Measurements from ENCODE around the gene NUDT4.
"Not testable (repeated sequence)": the region's sequence is repeated elsewhere in the genome, so short reads cannot be mapped to it uniquely, and the experiment has no call there.

The NUDT4 gene

GRCh38 chr12:93402333-93403311, 24.9 kb downstream of the NUDT4 start:
- FAIRE-seq, result no peak

DNA sequence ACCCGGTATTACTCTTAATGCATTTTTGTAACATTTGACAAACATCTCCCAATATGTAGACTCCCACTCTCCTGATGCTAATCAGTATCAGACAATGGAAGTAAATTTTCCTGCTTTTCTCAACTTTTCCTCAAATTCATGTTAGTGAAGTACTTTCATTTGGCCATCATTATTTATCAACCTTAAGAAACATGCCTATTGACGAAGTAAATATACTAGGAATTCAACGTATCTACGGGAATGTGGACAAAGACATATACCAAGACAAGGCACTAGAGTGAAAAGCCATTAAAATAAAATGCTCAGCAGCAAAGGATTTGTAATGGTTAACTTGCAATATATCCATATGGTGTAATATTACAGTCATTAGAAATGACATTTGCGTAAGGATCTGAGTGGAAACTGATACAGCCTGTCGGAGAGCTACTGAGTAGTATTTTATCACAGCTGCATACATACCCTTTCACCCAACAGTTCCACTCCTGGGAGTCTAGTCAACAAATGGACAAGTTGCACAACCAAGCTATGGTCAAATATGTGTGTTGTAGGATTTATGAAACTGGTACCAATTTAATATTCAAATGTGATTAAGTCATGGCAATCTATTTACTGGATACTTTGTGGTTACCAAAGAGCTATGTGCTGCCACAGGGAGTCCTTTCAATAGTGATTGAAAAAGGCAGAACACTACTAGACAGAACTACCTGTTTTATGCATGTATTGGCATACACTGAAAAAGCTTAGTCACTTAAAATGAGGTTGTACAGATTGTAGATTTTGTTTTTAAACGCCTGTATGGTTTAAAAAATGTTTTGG, 26.5 kb downstream of the NUDT4 start:
- no peak for FAIRE-seq

GRCh38 chr12:93404961-93405849, 27.5 kb downstream of the NUDT4 start:
- FAIRE-seq, result no peak

DNA sequence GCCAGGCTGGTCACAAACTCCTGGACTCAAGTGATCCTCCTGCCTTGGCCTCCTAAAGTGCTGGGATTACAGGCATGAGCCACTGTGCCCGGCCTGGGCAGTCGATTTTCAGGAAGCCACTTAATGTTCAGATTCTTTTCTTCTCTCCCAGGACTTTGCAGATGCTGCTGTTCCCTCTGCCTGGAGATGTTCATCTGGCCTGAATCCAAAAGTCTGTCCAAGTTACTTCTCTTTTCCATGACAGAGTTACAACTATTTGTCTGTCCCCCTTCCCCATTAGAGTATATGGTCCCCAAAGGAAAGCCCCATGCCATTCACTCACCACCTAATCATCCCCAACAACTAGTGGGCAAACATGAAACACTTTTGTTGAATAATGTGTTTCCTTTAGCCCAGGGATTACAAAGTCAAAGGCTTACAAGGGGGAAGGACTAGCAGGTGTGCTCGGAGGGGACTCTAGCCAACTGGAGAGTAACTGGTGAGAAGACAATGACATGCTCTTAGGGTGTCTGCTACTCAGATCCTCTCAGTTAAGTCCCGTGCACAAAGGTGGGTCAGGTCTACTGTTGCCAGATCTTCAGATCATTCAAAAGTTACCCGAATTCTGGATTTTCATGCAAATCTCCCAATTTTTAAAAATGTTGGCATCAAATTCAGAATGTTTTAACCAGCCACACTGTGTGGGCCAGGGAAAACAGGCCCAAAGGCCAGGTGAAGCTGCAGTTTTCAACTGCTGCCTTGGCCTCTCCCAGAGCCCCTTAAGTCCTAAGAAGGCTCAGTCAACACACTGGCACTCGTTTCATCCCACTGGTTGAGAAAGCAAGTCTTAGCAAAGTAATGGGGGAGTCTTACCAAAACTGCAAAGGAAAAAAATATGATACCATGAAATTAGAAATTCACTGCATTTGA, 29.6 kb downstream of the NUDT4 start:
- no peak for FAIRE-seq

- FAIRE-seq, result no peak
Measured at GRCh38 chr12:93407963-93408283, 30.2 kb downstream of the NUDT4 start.

GRCh38 chr12:93408813-93409212, 31.1 kb downstream of the NUDT4 start:
- no peak for FAIRE-seq

DNA sequence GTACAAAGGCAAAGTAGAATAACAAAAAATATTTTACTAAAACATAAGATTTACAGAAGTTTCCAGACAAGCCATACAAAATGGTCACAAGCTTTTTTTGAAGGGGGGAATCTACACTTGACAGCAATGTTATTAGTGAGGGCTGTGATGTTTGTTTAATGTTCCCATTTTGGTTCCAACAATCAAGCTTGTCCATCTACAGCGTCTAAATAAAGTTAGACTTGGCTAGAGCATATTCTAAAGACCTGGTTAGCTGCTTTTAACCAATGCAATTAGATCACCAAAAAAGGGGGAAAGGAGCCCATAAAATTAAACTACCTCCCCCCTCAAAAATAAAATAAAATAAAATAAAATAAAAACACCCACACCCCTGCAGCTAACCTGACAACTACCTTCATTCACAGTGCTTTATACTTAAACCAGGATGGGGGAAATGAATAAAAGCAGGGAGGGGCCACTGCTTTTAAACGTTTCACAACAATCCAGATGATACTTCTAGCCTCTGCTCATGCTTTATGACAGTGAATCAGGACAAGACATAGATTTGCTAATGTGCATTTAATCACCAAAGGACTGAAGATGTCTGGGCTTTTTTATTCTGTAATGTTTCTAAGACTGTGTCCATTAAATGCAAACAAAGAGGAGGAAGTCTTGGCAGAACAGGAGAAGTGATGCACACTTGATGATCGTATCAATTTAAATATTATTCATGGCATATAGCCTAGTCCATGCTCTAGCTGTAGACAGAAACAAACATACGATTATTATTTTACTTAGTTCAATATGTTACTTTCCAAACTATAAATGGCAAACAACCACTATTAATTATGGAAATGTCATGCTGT, 31.8 kb downstream of the NUDT4 start:
- not testable (repeated sequence) for FAIRE-seq

- not testable (repeated sequence) for FAIRE-seq
Measured at GRCh38 chr12:93411060-93411459, 33.3 kb downstream of the NUDT4 start.

GRCh38 chr12:93412396-93412795, 34.7 kb downstream of the NUDT4 start:
- FAIRE-seq, result not testable (repeated sequence)

DNA sequence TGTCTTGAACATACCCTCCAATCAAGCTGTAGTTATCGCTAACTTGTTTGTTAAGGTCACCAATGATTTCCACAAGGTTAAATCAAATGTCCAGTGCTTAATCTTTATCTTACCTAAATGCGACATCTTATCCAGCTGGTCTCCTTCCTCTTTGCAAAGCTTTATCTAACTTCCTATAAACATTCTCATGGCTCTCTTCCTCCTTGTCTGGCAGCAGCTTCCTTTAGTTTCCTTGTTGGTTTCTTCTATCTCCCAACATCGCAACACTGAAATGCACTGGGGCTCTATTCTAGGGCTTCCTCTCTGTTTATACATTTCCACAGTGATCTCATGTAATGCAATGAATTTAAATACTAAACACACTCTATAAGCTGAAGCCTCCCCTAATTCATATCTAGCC, 35.3 kb downstream of the NUDT4 start:
- FAIRE-seq, result no peak

DNA sequence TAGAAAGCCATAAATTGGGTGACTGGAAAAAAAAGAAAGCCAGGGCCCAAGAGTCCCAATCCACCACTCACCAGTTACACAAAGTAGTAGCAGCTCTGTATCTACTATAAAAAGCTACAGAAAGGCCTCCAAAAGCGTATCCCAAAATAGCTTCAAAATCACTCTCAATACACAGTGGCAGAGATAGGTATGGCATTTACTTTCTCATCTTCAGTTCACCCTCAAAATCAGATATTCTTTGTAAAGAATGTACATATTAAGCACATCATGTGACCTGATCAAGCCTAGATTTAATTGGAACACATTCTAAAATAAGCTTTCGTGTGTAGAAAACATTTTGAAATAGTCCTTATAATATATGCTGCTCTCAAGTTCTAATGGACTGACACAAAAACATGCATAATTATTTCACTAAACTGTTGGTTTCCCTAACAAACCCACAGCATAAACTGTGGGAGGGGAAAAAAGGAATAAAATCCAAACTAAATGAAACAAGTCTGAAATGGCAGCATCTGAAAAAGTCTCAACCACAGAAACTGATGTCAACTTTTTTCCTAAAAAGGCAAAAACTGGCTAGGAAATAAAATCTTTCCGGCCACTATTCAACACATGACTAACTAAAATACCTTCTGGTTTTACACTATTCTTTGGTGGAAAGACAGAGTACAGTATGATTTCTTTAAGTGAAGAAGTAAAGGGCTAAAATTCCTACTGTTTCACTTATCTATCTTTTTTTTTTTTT, 38.2 kb downstream of the NUDT4 start:
- FAIRE-seq, result no peak

- no peak for FAIRE-seq
Measured at GRCh38 chr12:93417967-93418480, 40.3 kb downstream of the NUDT4 start.

GRCh38 chr12:93419388-93420034, 41.8 kb downstream of the NUDT4 start:
- FAIRE-seq, result peak; percentile 41

GRCh38 chr12:93422050-93422449, 44.3 kb downstream of the NUDT4 start:
- no peak for FAIRE-seq

DNA sequence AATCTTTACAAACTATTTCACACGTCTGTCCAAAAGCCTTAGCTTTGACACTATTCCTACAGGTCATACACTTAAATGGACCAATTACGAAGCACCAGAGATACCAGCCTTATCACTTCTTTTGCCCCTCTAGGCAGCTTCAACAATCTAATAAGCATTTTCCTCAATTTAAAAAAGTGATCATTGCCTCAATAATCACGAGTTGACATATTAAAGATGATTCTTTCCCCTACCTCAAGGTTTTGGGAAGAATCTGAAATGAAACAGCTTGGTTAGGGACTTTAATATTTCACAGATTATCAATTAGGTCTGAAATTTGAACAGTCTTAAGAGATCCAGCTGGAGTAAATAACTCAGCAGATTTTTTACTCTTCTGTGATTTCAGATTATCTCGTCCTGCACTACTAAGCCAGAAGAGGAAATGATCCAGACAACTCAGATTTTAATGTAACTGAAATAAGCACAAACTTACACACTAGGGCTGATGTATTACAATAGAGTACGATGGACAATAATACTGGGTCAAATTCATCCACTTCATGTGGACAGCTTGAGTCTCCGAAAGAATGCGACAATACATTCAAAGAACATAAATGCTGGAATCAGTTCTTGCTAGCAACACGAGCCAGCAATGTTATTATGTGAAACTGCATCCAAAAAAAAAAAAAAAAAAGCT, 48.1 kb downstream of the NUDT4 start:
- FAIRE-seq, result no peak

DNA sequence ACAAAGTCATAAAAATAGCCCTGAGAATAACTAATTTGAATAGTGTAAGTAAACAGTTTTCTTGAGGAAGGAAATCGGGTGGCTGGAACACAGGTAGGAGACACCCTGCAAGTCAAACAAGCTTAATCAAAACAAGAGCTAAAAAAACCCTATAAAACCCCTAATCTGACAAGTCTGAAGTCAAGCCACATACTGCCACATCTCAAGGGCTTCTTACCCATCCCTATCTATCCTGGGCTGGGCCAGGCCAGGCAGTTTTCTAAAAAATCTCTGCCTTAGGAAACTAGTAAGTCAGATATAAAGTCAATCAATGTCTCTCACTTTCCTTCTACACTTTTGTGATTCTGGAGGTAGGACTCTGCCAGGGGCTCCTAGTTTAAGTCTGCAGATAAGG, 48.7 kb downstream of the NUDT4 start:
- no peak for FAIRE-seq

GRCh38 chr12:93427779-93428564, 50.2 kb downstream of the NUDT4 start:
- FAIRE-seq, result no peak

DNA sequence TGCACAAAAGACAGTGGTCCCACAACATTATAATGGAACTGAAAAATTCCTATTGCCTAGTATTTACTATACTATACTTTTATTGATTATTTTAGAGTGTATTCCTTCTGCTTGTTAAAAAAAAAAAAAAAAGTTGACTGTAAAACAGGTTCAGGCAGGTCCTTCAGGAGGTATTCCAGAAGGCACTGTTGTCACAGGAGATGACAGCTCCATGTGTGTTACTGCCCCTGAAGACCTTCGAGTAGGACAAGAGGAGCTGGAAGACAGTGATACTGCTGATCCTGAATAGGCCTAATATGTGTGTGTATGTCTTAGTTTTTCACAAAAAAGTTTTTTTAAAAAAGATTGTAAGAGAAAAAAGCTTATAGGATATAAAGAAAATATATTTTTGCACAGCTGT, 51.7 kb downstream of the NUDT4 start:
- no peak for FAIRE-seq

Data from colon (tissue), 2 donors.